CD4-positive, alpha-beta T cell (primary cell): ENCODE results near the gene FBXL16. TPM values are rescaled to one million over a fixed set of nuclear protein-coding genes. Genes with fewer than 3 reads are reported as not detected.

Source experiments
- ATAC-seq: fragments of 200-7000 bp; cut with Tn5 transposase; one replicate; pipeline ENCODE4 v1.10.0; 2022; ENCODE audit warnings: mild to moderate bottlenecking; ENCODE audit not compliant: poor library complexity
- CTCF ChIA-PET: fragments of 350-600 bp; sonication (Branson Sonifier 250); formaldehyde crosslinking; loops from one replicate; lab custom pipeline; 2021; ENCODE audit warnings: antibody characterized with exemption, inconsistent platforms; lab: Charles Lee
- POLR2A ChIA-PET: fragments of 350-600 bp; sonication (Branson Sonifier 250); formaldehyde crosslinking; loops from one replicate; lab custom pipeline; 2021; ENCODE audit warnings: antibody characterized with exemption, inconsistent platforms; lab: Charles Lee
- DNase-seq, 14 experiments: peaks; one replicate each; pipeline ENCODE4 v3.0.0-alpha.2; 2013 to 2020; ENCODE audit warnings: mixed read lengths in 2 of 14
- H3K27ac ChIP-seq, 2 donors: one replicate each; pipeline versions ENCODE4 v1.5.1 to v1.7.0; 2013; ENCODE audit warnings: low read length in 2 of 2, low read depth in 1 of 2, mild to moderate bottlenecking in 1 of 2
- H3K27me3 ChIP-seq, 2 experiments: 1 replicate in 1 of 2; 2 replicates in 1 of 2; pipeline versions ENCODE4 v1.6.1 to v1.7.0; 2013; ENCODE audit warnings: low read length in 2 of 2, control low read depth in 1 of 2, mild to moderate bottlenecking in 1 of 2, moderate library complexity in 1 of 2; ENCODE audit not compliant: insufficient read depth in 2 of 2, control insufficient read depth in 1 of 2
- H3K36me3 ChIP-seq: one replicate; pipeline ENCODE4 v1.6.1; 2013; ENCODE audit warnings: low read length, control low read depth; ENCODE audit not compliant: insufficient read depth
- H3K4me1 ChIP-seq: one replicate; pipeline ENCODE4 v1.6.1; 2013; ENCODE audit warnings: low read length, control low read depth; ENCODE audit not compliant: insufficient read depth
- H3K4me3 ChIP-seq: one replicate; pipeline ENCODE4 v1.5.1; 2013; ENCODE audit warnings: mild to moderate bottlenecking, low read length, moderate library complexity
- H3K9me3 ChIP-seq, 2 experiments: 1 replicate in 1 of 2; 2 replicates in 1 of 2; pipeline versions ENCODE4 v1.6.1 to v1.7.0; 2013; ENCODE audit warnings: low read length in 2 of 2, mild to moderate bottlenecking in 2 of 2, control low read depth in 1 of 2, moderate library complexity in 1 of 2; ENCODE audit not compliant: control insufficient read depth in 1 of 2, insufficient read depth in 1 of 2
- H3K27ac Mint-ChIP-seq: one replicate; pipeline ENCODE4 v1.8.0; 2020; ENCODE audit warnings: mixed read lengths
- H3K27me3 Mint-ChIP-seq: one replicate; pipeline ENCODE4 v1.8.0; 2021; ENCODE audit warnings: mixed read lengths
- H3K36me3 Mint-ChIP-seq: one replicate; pipeline ENCODE4 v1.8.0; 2021; ENCODE audit warnings: low read depth, mixed read lengths
- H3K4me1 Mint-ChIP-seq: one replicate; pipeline ENCODE4 v1.8.0; 2021; ENCODE audit warnings: low read depth, mixed read lengths
- H3K4me3 Mint-ChIP-seq: one replicate; pipeline ENCODE4 v1.8.0; 2020; ENCODE audit warnings: mild to moderate bottlenecking, mixed read lengths
- H3K9me3 Mint-ChIP-seq: one replicate; pipeline ENCODE4 v1.8.0; 2020; ENCODE audit warnings: mixed read lengths
- CTCF ChIP-seq: fragments of 200-600 bp; IDR thresholded peaks from one replicate; pipeline ENCODE4 v1.8.0; 2022; ENCODE audit warnings: antibody characterized with exemption, mild to moderate bottlenecking
- intact Hi-C, 2 experiments: fragments of 100-400 bp; cut with DNase I in 1 of 2; cut with micrococcal nuclease in 1 of 2; formaldehyde crosslinking; loops; one replicate each; pipeline versions ENCODE4 v1.15.1 to v1.9.0; 2023 to 2025; cut with DNase I, micrococcal nuclease
- total RNA-seq, 174 experiments: library from RNA in 2 of 174; stranded (reverse) in 2 of 174; gene quantifications; one replicate each; pipeline ENCODE4 v1.2.3 and lab custom pipeline; 2021 to 2026

Gene FBXL16
- total RNA-seq, 2 experiments from 2014 or later: 11.0 to 11.7 TPM

GRCh38 chr16:741986-742629 is 36.5 kb upstream of the FBXL16 start:
- H3K4me3 Mint-ChIP-seq: peak overlapping the region; percentile 69
- Histone ChIP-seq H3K9me3 (no peaks in the 10 kb centered on the region), H3K4me3 (no peak overlapping the region), H3K36me3 (peaks cover 16% of the 10 kb centered on the region), H3K4me1 (peaks cover 20% of the 10 kb centered on the region), H3K27me3 (no peaks in the 10 kb centered on the region), H3K27ac (no peak overlapping the region)
- ChIA-PET POLR2A (no interaction called here), CTCF (interaction anchor here (1.7 kb wide), 1 partner anchor 30 kb away, joined by 9 read pairs; no protein-coding TSS in a partner anchor)
- H3K27ac Mint-ChIP-seq: no peak overlapping the region
- ATAC-seq (no peak), DNase-seq (no peak)
- no peaks in the 10 kb centered on the region for H3K4me1 Mint-ChIP-seq
- H3K36me3 Mint-ChIP-seq: peaks cover 4% of the 10 kb centered on the region
- no peaks in the 10 kb centered on the region for H3K27me3 Mint-ChIP-seq
- TF ChIP-seq CTCF: no peak
- no peaks in the 10 kb centered on the region for H3K9me3 Mint-ChIP-seq
- intact Hi-C loops: loop anchor here (1.0 kb wide), 3 partner anchors 31 to 65 kb away; partner anchors contain the start of genes CHTF18 (in 1 of the 2) and RPUSD1 (in 1 of the 2)

GRCh38 chr16:740764-741505 is 35.3 kb upstream of the FBXL16 start, which contains the start of gene CIAO3:
Gene CIAO3, minus strand, starts transcription at chr16:740997. Its CDS starts 12 bp downstream, at chr16:740985.
- Histone ChIP-seq H3K9me3 (no peaks in the 10 kb centered on the region), H3K4me3 (peak within 1 kb of the TSS; percentile 88), H3K36me3 (peaks cover 27% of the 10 kb centered on the region), H3K27ac (peak within 1 kb of the TSS; percentile 64 to 73), H3K4me1 (peaks cover 20% of the 10 kb centered on the region), H3K27me3 (no peaks in the 10 kb centered on the region)
- no peaks in the 10 kb centered on the region for H3K4me1 Mint-ChIP-seq
- CTCF ChIA-PET: interaction anchor here (0.8 to 1.9 kb wide), 7 partner anchors 12 to 152 kb away, joined by 3 to 9 read pairs (median 8); partner anchors contain the start of genes ANTKMT, CHTF18, METRN and RPUSD1
- TF ChIP-seq CTCF: peak; percentile 97
- H3K4me3 Mint-ChIP-seq: peak within 1 kb of the TSS; percentile 83
- POLR2A ChIA-PET: interaction anchor here (0.8 to 1.7 kb wide), 6 partner anchors 13 to 47 kb away, joined by 3 to 7 read pairs (median 6); partner anchors contain the start of genes ANTKMT, CCDC78, CHTF18 and RPUSD1
- peaks cover 12% of the 10 kb centered on the region for H3K36me3 Mint-ChIP-seq
- intact Hi-C loops: loop anchor here (1.0 kb wide), 3 partner anchors 30 to 66 kb away; partner anchors contain the start of genes CHTF18 (in 1 of the 2) and RPUSD1 (in 1 of the 2)
- DNase-seq (peak; percentile 83 to 96 (median 91)), ATAC-seq (peak; percentile 94)
- H3K9me3 Mint-ChIP-seq: no peaks in the 10 kb centered on the region
- peak within 1 kb of the TSS; percentile 62 for H3K27ac Mint-ChIP-seq
- H3K27me3 Mint-ChIP-seq: no peaks in the 10 kb centered on the region

GRCh38 chr16:740459-740763 is 34.8 kb upstream of the FBXL16 start:
- H3K9me3 ChIP-seq: no peaks in the 10 kb centered on the region
- POLR2A ChIA-PET: interaction anchor here (0.8 to 1.7 kb wide), 6 partner anchors 12 to 47 kb away, joined by 3 to 7 read pairs (median 6); partner anchors contain the start of genes ANTKMT, CCDC78, CHTF18 and RPUSD1
- H3K36me3 Mint-ChIP-seq: peaks cover 18% of the 10 kb centered on the region
- H3K4me1 Mint-ChIP-seq: no peaks in the 10 kb centered on the region
- no peak for TF ChIP-seq CTCF
- peaks cover 20% of the 10 kb centered on the region for H3K4me1 ChIP-seq
- H3K36me3 ChIP-seq: peaks cover 32% of the 10 kb centered on the region
- CTCF ChIA-PET: interaction anchor here (1.2 to 1.9 kb wide), 6 partner anchors 11 to 152 kb away, joined by 3 to 9 read pairs (median 8); partner anchors contain the start of genes ANTKMT and METRN
- intact Hi-C loops: no loop called here
- H3K27me3 Mint-ChIP-seq: no peaks in the 10 kb centered on the region
- H3K27me3 ChIP-seq: no peaks in the 10 kb centered on the region
- H3K9me3 Mint-ChIP-seq: no peaks in the 10 kb centered on the region
- no peak for DNase-seq
- no peak overlapping the region for H3K27ac Mint-ChIP-seq
- peak overlapping the region; percentile 83 for H3K4me3 Mint-ChIP-seq
- H3K27ac ChIP-seq: peak overlapping the region; percentile 64 to 73
- ATAC-seq: peak; percentile 4
- peak overlapping the region; percentile 88 for H3K4me3 ChIP-seq
